Gastroesophageal sphincter (tissue), 3 donors: Measurements from ENCODE around the gene BTBD18.

Experiments
- CTCF ChIP-seq, 4 experiments: fragments of 200-600 bp in 2 of 4; fragments of 450-650 bp in 2 of 4; sonication (generic) in 1 of 4; IDR thresholded peaks; one replicate each; pipeline ENCODE4 v1.5.1; 2017 to 2019; ENCODE audit warnings: antibody characterized with exemption in 4 of 4, mild to moderate bottlenecking in 2 of 4, moderate library complexity in 2 of 4
- POLR2AphosphoS5 ChIP-seq: sonication (generic); formaldehyde crosslinking; IDR thresholded peaks from one replicate; pipeline ENCODE4 v1.6.1; 2017; ENCODE audit warnings: antibody characterized with exemption

GRCh38 chr11:57787006-57787604 is 35.5 kb upstream of the BTBD18 start:
- no peak for TF ChIP-seq CTCF (IDR thresholded peaks at IDR 0.05)
- no peak for TF ChIP-seq POLR2AphosphoS5
